Thoracic aorta (tissue), 2 donors: ENCODE results near the gene SZT2. TPM values are rescaled to one million over a fixed set of nuclear protein-coding genes. Genes with fewer than 3 reads are reported as not detected.

Experiments
- ATAC-seq: fragments of 150-250 bp; one replicate; pipeline ENCODE4 v1.8.0; 2017; ENCODE audit warnings: low read depth; ENCODE audit not compliant: insufficient number of reproducible peaks, low FRiP score
- DNase-seq: peaks from one replicate; pipeline ENCODE4 v3.0.0-alpha.2; 2020; ENCODE audit warnings: low spot score
- H3K27ac ChIP-seq, 2 donors: fragments of 200-600 bp; sonication (generic); 1 replicate in 1 of 2; 2 replicates in 1 of 2; pipeline ENCODE4 v1.5.1; 2016; ENCODE audit warnings: mild to moderate bottlenecking in 2 of 2, moderate library complexity in 2 of 2
- H3K27me3 ChIP-seq: fragments of 200-600 bp; sonication (generic); replicated peaks from 2 replicates; pipeline ENCODE4 v1.6.0; 2016; ENCODE audit warnings: mild to moderate bottlenecking; ENCODE audit not compliant: insufficient read depth
- H3K36me3 ChIP-seq: fragments of 200-600 bp; sonication (generic); one replicate; pipeline ENCODE4 v1.5.1; 2016
- H3K4me1 ChIP-seq, 2 donors: fragments of 200-600 bp; sonication (generic); 1 replicate in 1 of 2; 2 replicates in 1 of 2; pipeline versions ENCODE4 v1.5.1 to v1.6.0; 2016; ENCODE audit warnings: low read depth in 2 of 2, mild to moderate bottlenecking in 1 of 2; ENCODE audit not compliant: control insufficient read depth in 1 of 2
- H3K4me3 ChIP-seq: fragments of 200-600 bp; sonication (generic); 2 replicates; pipeline ENCODE4 v1.5.1; 2016; ENCODE audit warnings: mild to moderate bottlenecking
- H3K9me3 ChIP-seq: fragments of 200-600 bp; sonication (generic); 2 replicates; pipeline ENCODE4 v1.5.1; 2016
- CTCF ChIP-seq: fragments of 200-600 bp; sonication (generic); IDR thresholded peaks from one replicate; pipeline ENCODE4 v1.5.1; 2019; ENCODE audit warnings: antibody characterized with exemption
- total RNA-seq, 2 donors: library from RNA; depleted of rRNA; stranded (reverse); fragments of >200 nt; gene quantifications; one replicate each; pipeline versions ENCODE4 v1.1.0 to v1.2.3, GENCODE V29; 2016

Gene SZT2
- total RNA-seq, 2 donors from 2014 or later: 50.0 to 65.3 TPM

GRCh38 chr1:43481491-43481890 lies 91.8 kb downstream of the SZT2 start:
- Histone ChIP-seq H3K9me3 (no peaks in the 10 kb centered on the region), H3K4me1 (no peaks in the 10 kb centered on the region), H3K4me3 (no peak overlapping the region), H3K36me3 (no peaks in the 10 kb centered on the region), H3K27me3 (no peaks in the 10 kb centered on the region), H3K27ac (no peak overlapping the region)
- ATAC-seq (no peak), DNase-seq (no peak)
- no peak for TF ChIP-seq CTCF

DNA sequence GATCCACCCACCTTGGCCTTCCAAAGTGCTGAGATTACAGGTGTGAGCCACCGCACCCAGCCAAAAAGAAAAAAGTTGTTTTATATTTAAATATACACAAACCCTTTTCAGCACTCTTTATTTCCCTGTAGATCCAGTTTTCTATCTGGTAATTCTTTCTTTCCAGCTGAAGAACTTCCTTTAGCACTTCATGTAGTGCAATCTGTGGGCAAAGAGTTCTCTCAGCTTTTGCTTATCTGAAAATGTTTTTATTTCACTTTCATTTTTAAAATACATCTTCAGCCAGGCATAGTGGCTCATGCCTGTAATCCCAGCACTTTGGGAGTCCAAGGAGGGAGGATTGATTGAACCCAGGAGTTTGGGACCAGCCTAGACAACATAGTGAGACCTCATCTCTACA lies 92.5 kb downstream of the SZT2 start:
- Histone ChIP-seq H3K4me3 (no peak overlapping the region), H3K4me1 (no peaks in the 10 kb centered on the region), H3K36me3 (no peaks in the 10 kb centered on the region), H3K27me3 (no peaks in the 10 kb centered on the region), H3K27ac (no peak overlapping the region), H3K9me3 (no peaks in the 10 kb centered on the region)
- ATAC-seq (no peak), DNase-seq (no peak)
- TF ChIP-seq CTCF: no peak

DNA sequence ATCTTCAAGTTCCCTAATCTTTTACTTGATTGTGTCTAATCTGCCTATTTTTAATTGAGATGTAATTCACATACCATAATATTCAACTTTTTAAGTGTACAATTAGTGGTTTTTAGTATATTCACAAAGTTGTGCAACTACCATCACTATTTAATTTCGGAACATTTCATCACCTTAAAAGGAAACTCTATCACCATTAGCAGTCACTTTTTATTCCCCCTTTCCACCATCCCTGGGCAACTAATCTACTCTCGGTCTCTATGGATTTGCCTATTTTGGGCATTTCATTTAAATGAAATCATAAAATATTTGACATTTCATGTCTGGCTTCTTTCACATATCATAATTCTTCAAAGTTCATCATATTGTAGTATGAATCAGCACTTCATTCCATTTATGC lies 94.7 kb downstream of the SZT2 start:
- peaks cover 8% of the 10 kb centered on the region for H3K9me3 ChIP-seq
- ATAC-seq: no peak
- no peak for DNase-seq
- no peak for TF ChIP-seq CTCF
- no peak overlapping the region for H3K4me3 ChIP-seq
- no peaks in the 10 kb centered on the region for H3K4me1 ChIP-seq
- H3K27ac ChIP-seq: no peak overlapping the region
- H3K27me3 ChIP-seq: no peaks in the 10 kb centered on the region
- H3K36me3 ChIP-seq: no peaks in the 10 kb centered on the region

DNA sequence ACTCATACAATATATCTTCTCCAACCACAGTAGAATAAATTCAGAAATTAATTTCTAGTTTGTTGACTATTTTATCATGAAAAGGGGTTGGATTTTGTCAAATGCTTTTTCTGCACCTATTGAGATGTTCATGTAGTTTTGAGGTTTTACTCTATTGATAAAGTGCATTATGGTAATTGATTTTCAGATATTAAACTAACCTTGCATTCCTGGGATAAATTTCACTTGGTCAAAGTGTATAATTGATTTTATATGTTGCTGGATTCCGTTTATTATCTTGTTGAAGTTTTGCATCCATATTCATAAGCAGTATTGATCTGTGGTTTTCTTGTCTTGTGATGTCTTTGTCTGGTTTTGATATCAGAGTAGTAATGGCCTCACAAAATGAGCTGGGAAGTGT lies 98.5 kb downstream of the SZT2 start:
- ATAC-seq (no peak), DNase-seq (no peak)
- Histone ChIP-seq H3K27ac (no peak overlapping the region), H3K36me3 (no peaks in the 10 kb centered on the region), H3K4me1 (no peaks in the 10 kb centered on the region), H3K4me3 (no peak overlapping the region), H3K9me3 (peaks cover 12% of the 10 kb centered on the region), H3K27me3 (no peaks in the 10 kb centered on the region)
- TF ChIP-seq CTCF: no peak

- H3K27ac ChIP-seq: no peak overlapping the region
- TF ChIP-seq CTCF: no peak
- H3K9me3 ChIP-seq: peaks cover 12% of the 10 kb centered on the region
Observed at GRCh38 chr1:43491061-43491460, 101.4 kb downstream of the SZT2 start.

More at GRCh38 chr1:43491061-43491460, 101.4 kb downstream of the SZT2 start:
- DNase-seq: no peak
- H3K4me1 ChIP-seq: no peaks in the 10 kb centered on the region
- H3K36me3 ChIP-seq: no peaks in the 10 kb centered on the region
- H3K4me3 ChIP-seq: no peak overlapping the region
- no peak for ATAC-seq
- no peaks in the 10 kb centered on the region for H3K27me3 ChIP-seq
